Nephron (organoid): ENCODE results near the gene OR10K1.
"Not testable (repeated sequence)": the region's sequence is repeated elsewhere in the genome, so short reads cannot be mapped to it uniquely, and the experiment has no call there.

Experiments used
- H3K27ac Mint-ChIP-seq, 3 experiments: 2 replicates each; pipeline ENCODE4 v1.8.0; 2020; ENCODE audit warnings: mixed read lengths in 3 of 3, mild to moderate bottlenecking in 2 of 3, moderate library complexity in 1 of 3
- H3K27me3 Mint-ChIP-seq: 2 replicates; pipeline ENCODE4 v1.8.0; 2021; ENCODE audit warnings: low read depth, mild to moderate bottlenecking, moderate library complexity, mixed read lengths
- H3K36me3 Mint-ChIP-seq: 2 replicates; pipeline ENCODE4 v1.8.0; 2020; ENCODE audit warnings: low read depth, mixed read lengths
- H3K4me1 Mint-ChIP-seq: 2 replicates; pipeline ENCODE4 v1.8.0; 2020; ENCODE audit warnings: mixed read lengths
- H3K4me3 Mint-ChIP-seq, 3 experiments: 2 replicates each; pipeline ENCODE4 v1.8.0; 2020; ENCODE audit warnings: mild to moderate bottlenecking in 3 of 3, mixed read lengths in 3 of 3, moderate library complexity in 2 of 3
- H3K9me3 Mint-ChIP-seq: 2 replicates; pipeline ENCODE4 v1.8.0; 2020; ENCODE audit warnings: mixed read lengths
- CTCF ChIP-seq, 3 experiments: fragments of 200-600 bp; sonication (generic); IDR thresholded peaks; one replicate each; pipeline ENCODE4 v1.5.0; 2021; ENCODE audit warnings: antibody characterized with exemption in 3 of 3; ENCODE audit not compliant: unreplicated experiment in 3 of 3

Gene OR10K1

DNA sequence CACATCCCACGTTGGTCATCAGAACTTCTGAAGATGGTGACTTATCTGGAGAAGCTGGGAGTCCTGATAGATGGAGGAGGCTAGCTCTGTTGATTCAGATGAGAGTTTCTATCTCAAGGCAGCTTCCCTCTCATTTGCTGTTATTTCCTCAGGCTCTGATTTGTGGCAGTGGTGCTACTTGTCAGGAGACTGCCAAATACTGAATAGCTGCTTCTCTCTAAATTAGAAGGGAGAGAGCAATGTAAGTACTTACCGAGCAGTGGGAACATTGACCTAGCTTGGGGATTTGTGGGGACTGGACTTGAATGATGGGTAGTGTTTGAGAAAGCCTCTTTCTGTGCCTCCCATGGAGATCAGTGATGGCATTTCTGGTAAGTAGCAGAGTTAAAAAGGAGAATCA is at the start of gene OR10K1:
Gene OR10K1, plus strand, starts transcription at position 301 of the 400 bp plus-strand sequence. CDS start 3,728 bp downstream, outside the sequence.
- Mint-ChIP-seq H3K4me3 (no peak within 1 kb of the TSS), H3K27me3 (no peaks in the 10 kb centered on the region), H3K4me1 (no peaks in the 10 kb centered on the region), H3K36me3 (no peaks in the 10 kb centered on the region), H3K27ac (no peak within 1 kb of the TSS), H3K9me3 (no peaks in the 10 kb centered on the region)
- no peak for TF ChIP-seq CTCF (IDR thresholded peaks at IDR 0.05; ENCODE audit: unreplicated experiment in 3 of 3)

DNA sequence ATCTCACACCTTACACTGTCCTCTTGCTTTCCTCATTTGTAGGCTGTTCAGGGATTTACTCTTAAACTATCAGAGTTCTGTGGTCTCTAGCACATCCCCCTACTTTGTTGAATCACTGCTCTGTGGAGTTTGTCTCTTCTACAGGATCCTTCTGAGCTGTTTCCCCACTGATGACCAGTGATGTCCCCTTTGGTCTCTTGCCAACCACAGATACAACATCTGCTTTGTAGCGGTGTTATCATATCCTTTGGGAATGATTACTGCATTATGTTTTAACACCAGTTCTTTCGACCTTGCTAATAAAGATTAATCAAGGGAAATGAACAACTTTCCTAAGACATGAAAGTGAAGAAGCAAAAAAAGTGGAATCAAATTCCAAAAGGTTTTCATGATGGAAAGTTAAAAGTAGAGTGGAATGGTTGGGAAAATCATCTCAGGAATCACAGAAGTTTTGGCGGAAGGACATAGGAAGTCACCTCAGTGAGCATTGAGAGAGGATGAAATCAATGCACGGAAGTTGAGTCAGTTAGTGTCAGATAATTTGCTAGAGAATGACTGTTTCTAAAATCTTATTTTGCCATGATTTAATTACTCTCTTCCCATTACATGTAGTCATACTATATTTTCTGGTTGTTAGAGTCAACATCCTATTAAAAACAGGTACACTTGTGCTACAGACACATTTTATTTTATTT is 46.8 kb upstream of the OR10K1 start:
- no peaks in the 10 kb centered on the region for H3K27me3 Mint-ChIP-seq
- no peak for TF ChIP-seq CTCF (IDR thresholded peaks at IDR 0.05; ENCODE audit: unreplicated experiment in 3 of 3)
- H3K4me3 Mint-ChIP-seq = no peak overlapping the region
- H3K9me3 Mint-ChIP-seq = no peaks in the 10 kb centered on the region
- H3K36me3 Mint-ChIP-seq = no peaks in the 10 kb centered on the region
- H3K4me1 Mint-ChIP-seq = no peaks in the 10 kb centered on the region
- no peak overlapping the region for H3K27ac Mint-ChIP-seq

- H3K9me3 Mint-ChIP-seq = no peaks in the 10 kb centered on the region
- H3K4me3 Mint-ChIP-seq = no peak overlapping the region
- H3K36me3 Mint-ChIP-seq = no peaks in the 10 kb centered on the region
- peaks cover 4% of the 10 kb centered on the region for H3K27me3 Mint-ChIP-seq
- TF ChIP-seq CTCF (IDR thresholded peaks at IDR 0.05; ENCODE audit: unreplicated experiment in 3 of 3) = no peak
- no peaks in the 10 kb centered on the region for H3K4me1 Mint-ChIP-seq
- H3K27ac Mint-ChIP-seq = no peak overlapping the region
Observed at GRCh38 chr1:158417586-158417985, 44.0 kb upstream of the OR10K1 start.

GRCh38 chr1:158422212-158422611 is 39.4 kb upstream of the OR10K1 start:
- Mint-ChIP-seq H3K27me3 (peaks cover 4% of the 10 kb centered on the region), H3K4me3 (no peak overlapping the region), H3K36me3 (no peaks in the 10 kb centered on the region), H3K4me1 (no peaks in the 10 kb centered on the region), H3K27ac (no peak overlapping the region), H3K9me3 (no peaks in the 10 kb centered on the region)
- no peak for TF ChIP-seq CTCF (IDR thresholded peaks at IDR 0.05; ENCODE audit: unreplicated experiment in 3 of 3)

DNA sequence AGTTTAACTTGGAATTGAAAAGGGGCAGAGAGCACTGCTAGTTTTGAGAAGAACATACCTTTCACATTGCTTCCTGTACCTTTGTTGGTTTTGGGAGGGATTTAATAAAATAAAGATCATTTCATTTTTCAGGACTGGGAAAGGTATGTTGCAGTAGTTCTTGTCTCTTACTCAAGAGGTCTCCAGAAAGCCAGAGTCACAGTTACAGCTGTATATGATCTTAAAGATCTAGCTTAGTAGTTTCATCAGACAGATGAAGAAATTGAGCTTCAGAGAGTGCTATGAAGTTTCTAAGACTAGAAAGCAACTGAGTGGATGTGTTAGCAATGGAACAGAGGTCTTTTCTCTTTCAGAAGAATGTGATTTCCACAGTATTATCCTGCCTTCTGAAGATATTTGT is 36.6 kb upstream of the OR10K1 start:
- H3K27me3 Mint-ChIP-seq = peaks cover 4% of the 10 kb centered on the region
- H3K9me3 Mint-ChIP-seq = peaks cover 6% of the 10 kb centered on the region
- no peak for TF ChIP-seq CTCF (IDR thresholded peaks at IDR 0.05; ENCODE audit: unreplicated experiment in 3 of 3)
- no peak overlapping the region for H3K4me3 Mint-ChIP-seq
- no peak overlapping the region for H3K27ac Mint-ChIP-seq
- no peaks in the 10 kb centered on the region for H3K4me1 Mint-ChIP-seq
- H3K36me3 Mint-ChIP-seq = no peaks in the 10 kb centered on the region

- Mint-ChIP-seq H3K27ac (no peak within 1 kb of the TSS), H3K36me3 (no peaks in the 10 kb centered on the region), H3K9me3 (peaks cover 6% of the 10 kb centered on the region), H3K4me1 (no peaks in the 10 kb centered on the region), H3K27me3 (no peaks in the 10 kb centered on the region), H3K4me3 (no peak within 1 kb of the TSS)
- TF ChIP-seq CTCF (IDR thresholded peaks at IDR 0.05; ENCODE audit: unreplicated experiment in 3 of 3) = no peak
Observed at GRCh38 chr1:158426137-158426536, 35.5 kb upstream of the OR10K1 start, which contains the start of gene OR10K2. Gene OR10K2, minus strand, starts transcription at chr1:158426237. Its CDS starts 5,371 bp downstream, at chr1:158420866.

DNA sequence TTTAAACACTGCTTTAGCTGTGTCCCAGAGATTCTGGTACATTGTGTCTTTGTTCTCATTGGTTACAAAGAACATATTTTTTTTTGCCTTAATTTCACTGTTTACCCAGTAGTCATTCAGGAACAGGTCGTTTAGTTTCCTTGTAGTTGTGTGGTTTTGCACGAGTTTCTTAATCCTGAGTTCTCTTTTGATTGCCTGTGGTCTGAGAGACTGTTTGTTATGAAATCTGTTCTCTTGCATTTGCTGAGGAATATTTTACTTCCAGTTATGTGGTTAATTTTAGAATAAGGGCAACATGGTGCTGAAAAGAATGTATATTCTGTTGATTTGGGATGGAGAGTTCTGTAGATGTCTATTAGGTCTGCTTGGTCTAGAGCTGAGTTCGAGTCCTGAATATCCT is 31.5 kb upstream of the OR10K1 start:
- not testable (repeated sequence) for H3K9me3 Mint-ChIP-seq, H3K27ac Mint-ChIP-seq, H3K4me3 Mint-ChIP-seq, H3K36me3 Mint-ChIP-seq, H3K4me1 Mint-ChIP-seq, H3K27me3 Mint-ChIP-seq
